ENCODE results near the gene IQCH.
"Not testable (repeated sequence)": the region's sequence is repeated elsewhere in the genome, so short reads cannot be mapped to it uniquely, and the experiment has no call there.

DNA sequence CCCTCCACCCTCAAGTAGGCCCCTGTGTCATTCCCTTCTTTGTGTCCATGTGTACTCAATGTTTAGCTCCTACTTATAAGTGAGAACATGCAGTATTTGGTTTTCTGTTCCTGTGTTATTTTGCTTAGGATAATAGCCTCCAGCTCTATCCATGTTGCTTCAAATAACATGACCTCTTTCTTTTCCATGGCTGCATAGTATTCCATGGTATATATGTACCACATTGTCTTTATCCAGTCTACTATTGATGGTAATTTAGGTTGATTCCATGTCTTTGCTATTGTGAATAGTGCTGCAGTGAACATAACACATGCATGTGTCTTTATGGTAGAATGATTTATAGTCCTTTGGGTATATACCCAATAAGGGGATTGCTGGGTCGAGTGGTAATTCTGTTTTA, 109.1 kb downstream of the IQCH start:
- not testable (repeated sequence) for TF ChIP-seq POLR2AphosphoS5 (IDR thresholded peaks at IDR 0.05); POLR2A (IDR thresholded peaks at IDR 0.05); EP300 (IDR thresholded peaks at IDR 0.05; ENCODE audit: low read depth)

All from transverse colon (tissue), 3 donors.